HCT116 (cell line): ENCODE results near the gene ZGPAT. TPM values are rescaled to one million over a fixed set of nuclear protein-coding genes. Genes with fewer than 3 reads are reported as not detected.

ENCODE experiments used
- ATAC-seq: fragments of 200-7000 bp; cut with Tn5 transposase; 2 replicates; pipeline ENCODE4 v1.9.1; 2020; ENCODE audit warnings: mild to moderate bottlenecking, moderate library complexity
- BruUV-seq: library from RNA; stranded (reverse); fragments of 400-500 nt; replicated peaks from 2 replicates; lab custom pipeline; 2021; lab: Mats Ljungman, UMichigan
- CTCF ChIA-PET: fragments of 300-600 bp; sonication (Branson Sonifier 250); formaldehyde crosslinking; loops from one replicate; lab custom pipeline; 2021; ENCODE audit warnings: antibody characterized with exemption; lab: Charles Lee
- POLR2A ChIA-PET: fragments of 300-600, 350-600 bp; sonication (Branson Sonifier 250); formaldehyde crosslinking; loops from one replicate; lab custom pipeline; 2021; ENCODE audit warnings: antibody characterized with exemption; lab: Charles Lee
- RAD21 ChIA-PET, 2 experiments: fragments of 300-600 bp; sonication (Branson Sonifier 250); formaldehyde crosslinking; loops; one replicate each; lab custom pipeline; 2023; ENCODE audit warnings: low total read pairs in 2 of 2; ENCODE audit not compliant: uncharacterized antibody in 2 of 2, unreplicated experiment in 2 of 2, low non-redundant PET in 1 of 2; lab: Charles Lee
- DNase-seq: peaks from one replicate; pipeline ENCODE4 v3.0.0-alpha.2; 2010; ENCODE audit warnings: low read depth, low spot score
- H2AFZ ChIP-seq: fragments of 200-600 bp; shearing (Covaris generic), sonication (generic); 2 replicates; pipeline ENCODE4 v1.6.1; 2017; ENCODE audit warnings: low read depth, mixed run types, mixed read lengths, antibody characterized with exemption, low read length; ENCODE audit not compliant: poor library complexity, severe bottlenecking
- H3K27ac ChIP-seq: 2 replicates; pipeline ENCODE4 v1.5.1; 2012; ENCODE audit warnings: low read depth, low read length
- H3K27me3 ChIP-seq: fragments of 200-600 bp; sonication (generic); 2 replicates; pipeline ENCODE4 v1.6.1; 2016; ENCODE audit warnings: mixed run types, low read length, mixed read lengths; ENCODE audit not compliant: insufficient read depth
- H3K36me3 ChIP-seq, 2 experiments: fragments of 200-500 bp in 1 of 2; fragments of 200-600 bp in 1 of 2; sonication (Bioruptor generic) in 1 of 2; sonication (generic) in 1 of 2; 2 replicates each; pipeline versions ENCODE4 v1.5.1 to v1.6.1; 2014 to 2016; ENCODE audit warnings: low read length in 2 of 2, inconsistent platforms in 1 of 2, mixed read lengths in 1 of 2, mixed run types in 1 of 2; ENCODE audit not compliant: insufficient read depth in 2 of 2, control insufficient read depth in 1 of 2
- H3K4me1 ChIP-seq, 2 experiments: fragments of 200-600 bp in 1 of 2; sonication (generic) in 1 of 2; 2 replicates each; pipeline versions ENCODE4 v1.5.1 to v1.6.1; 2012 to 2017; ENCODE audit warnings: low read length in 2 of 2, inconsistent platforms in 1 of 2, mild to moderate bottlenecking in 1 of 2, mixed read lengths in 1 of 2, mixed run types in 1 of 2, moderate library complexity in 1 of 2; ENCODE audit not compliant: insufficient read depth in 2 of 2, control insufficient read depth in 1 of 2
- H3K4me2 ChIP-seq: fragments of 200-600 bp; sonication (generic); 2 replicates; pipeline ENCODE4 v1.6.1; 2017; ENCODE audit warnings: mixed run types, low read length, mixed read lengths
- H3K4me3 ChIP-seq, 2 experiments: fragments of 200-600 bp in 1 of 2; sonication (generic) in 1 of 2; replicated peaks in 1 of 2; 2 replicates each; pipeline ENCODE4 v1.5.1; 2011 to 2016; ENCODE audit warnings: low read length in 2 of 2, control low read depth in 1 of 2, low read depth in 1 of 2, mild to moderate bottlenecking in 1 of 2, mixed read lengths in 1 of 2, mixed run types in 1 of 2
- H3K79me2 ChIP-seq: fragments of 200-600 bp; sonication (generic); 2 replicates; pipeline ENCODE4 v1.6.1; 2017; ENCODE audit warnings: mild to moderate bottlenecking, mixed run types, low read length, moderate library complexity, mixed read lengths; ENCODE audit not compliant: insufficient read depth
- H3K9ac ChIP-seq: fragments of 200-600 bp; sonication (generic); 2 replicates; pipeline ENCODE4 v1.6.1; 2016; ENCODE audit warnings: low read length, mixed read lengths
- H3K9me2 ChIP-seq: fragments of 200-600 bp; sonication (generic), shearing (Covaris generic); 2 replicates; pipeline ENCODE4 v1.6.1; 2017; ENCODE audit warnings: mixed run types, mild to moderate bottlenecking, moderate library complexity; ENCODE audit not compliant: insufficient read depth
- H3K9me3 ChIP-seq, 2 experiments: fragments of 200-500 bp in 1 of 2; fragments of 200-600 bp in 1 of 2; sonication (Bioruptor generic) in 1 of 2; sonication (generic) in 1 of 2; 2 replicates each; pipeline ENCODE4 v1.6.1; 2014 to 2017; ENCODE audit warnings: low read length in 2 of 2, mixed read lengths in 2 of 2, inconsistent platforms in 1 of 2, low read depth in 1 of 2, mild to moderate bottlenecking in 1 of 2, mixed run types in 1 of 2, moderate library complexity in 1 of 2; ENCODE audit not compliant: control insufficient read depth in 1 of 2, insufficient read depth in 1 of 2
- H4K20me1 ChIP-seq: fragments of 200-600 bp; sonication (generic), shearing (Covaris generic); 2 replicates; pipeline ENCODE4 v1.6.1; 2017; ENCODE audit warnings: mixed run types, mild to moderate bottlenecking, moderate library complexity; ENCODE audit not compliant: insufficient read depth
- CTCF ChIP-seq, 3 experiments: fragments of 200-600 bp in 1 of 3; sonication (generic) in 1 of 3; IDR thresholded peaks in 2 of 3; conservative IDR thresholded peaks in 1 of 3; 2 replicates each; pipeline ENCODE4 v1.5.1; 2012 to 2017; ENCODE audit warnings: low read depth in 2 of 3, low read length in 2 of 3, antibody characterized with exemption in 1 of 3, borderline replicate concordance in 1 of 3, control low read depth in 1 of 3, mild to moderate bottlenecking in 1 of 3, mixed read lengths in 1 of 3, mixed run types in 1 of 3, moderate library complexity in 1 of 3; ENCODE audit not compliant: insufficient read depth in 1 of 3
- EGR1 ChIP-seq: IDR thresholded peaks from 2 replicates; pipeline ENCODE4 v1.6.1; 2012; ENCODE audit warnings: low read depth
- FOSL1 ChIP-seq: IDR thresholded peaks from 2 replicates; pipeline ENCODE4 v1.6.1; 2012; ENCODE audit warnings: low read depth
- JUND ChIP-seq: IDR thresholded peaks from 2 replicates; pipeline ENCODE4 v1.6.1; 2012
- POLR2A ChIP-seq: IDR thresholded peaks from 2 replicates; pipeline ENCODE4 v1.7.0; 2011; ENCODE audit warnings: borderline replicate concordance; ENCODE audit not compliant: insufficient read depth, insufficient read length; ENCODE audit errors: extremely low read depth
- POLR2AphosphoS5 ChIP-seq: IDR thresholded peaks from 2 replicates; pipeline ENCODE4 v1.6.1; 2011; ENCODE audit warnings: mild to moderate bottlenecking, low read depth, low read length, moderate library complexity
- RAD21 ChIP-seq: IDR thresholded peaks from 2 replicates; pipeline ENCODE4 v1.6.1; 2012; ENCODE audit warnings: low read depth, mild to moderate bottlenecking
- TCF7L2 ChIP-seq: IDR thresholded peaks from 2 replicates; pipeline ENCODE4 v1.7.0; 2011; ENCODE audit warnings: borderline replicate concordance, inconsistent platforms; ENCODE audit not compliant: insufficient read depth, insufficient read length; ENCODE audit errors: extremely low read depth
- YY1 ChIP-seq: IDR thresholded peaks from 2 replicates; pipeline ENCODE4 v1.6.1; 2011; ENCODE audit warnings: low read length, low read depth, moderate library complexity, mild to moderate bottlenecking; ENCODE audit not compliant: insufficient replicate concordance; ENCODE audit errors: extremely low read depth
- ZNF274 ChIP-seq: fragments of 200-500 bp; sonication (Bioruptor generic); IDR thresholded peaks from 2 replicates; pipeline ENCODE4 v1.6.1; 2014; ENCODE audit warnings: mild to moderate bottlenecking, low read depth, low read length, inconsistent platforms
- intact Hi-C: fragments of 100-400 bp; cut with micrococcal nuclease; formaldehyde crosslinking; loops from 2 replicates; pipeline ENCODE4 v1.10.0; 2022
- total RNA-seq: library from RNA; stranded (reverse); gene quantifications from one replicate; pipeline ENCODE4 v1.2.1, GENCODE V29; 2021; ENCODE audit not compliant: unreplicated experiment
- TF ChIP-seq, protein P1 (sequence below): IDR thresholded peaks from 2 replicates; pipeline ENCODE4 v1.6.1; 2011; ENCODE audit warnings: mild to moderate bottlenecking, low read length, moderate library complexity; ENCODE audit not compliant: insufficient replicate concordance; ENCODE audit errors: extremely low read depth

Gene ZGPAT
- total RNA-seq, 1 experiment from 2014 or later: 30.6 TPM

- Histone ChIP-seq H3K9me3 (no peaks in the 10 kb centered on the region), H3K27ac (peak overlapping the region; percentile 100), H3K9ac (peak overlapping the region; percentile 69), H2AFZ (no peak overlapping the region), H3K4me1 (peaks cover 59 to 71% of the 10 kb centered on the region in 2 experiments)
- intact Hi-C loops: loop anchor here (1.0 to 5.0 kb wide), 5 partner anchors 14 to 145 kb away; partner anchors contain the start of genes GMEB2, PTK6, RTEL1 and STMN3
- BruUV-seq: no TSS peak
- CTCF ChIA-PET: interaction anchor here (0.5 to 1.2 kb wide), 3 partner anchors 41 to 144 kb away, joined by 3 read pairs; no protein-coding TSS in a partner anchor
- POLR2A ChIA-PET: interaction anchor here (0.6 to 2.4 kb wide), 14 partner anchors 9 to 109 kb away, joined by 3 to 28 read pairs (median 5); partner anchors contain the start of genes ARFRP1, GMEB2, HELZ2 and RTEL1
- DNase-seq: peak; percentile 97
- TF ChIP-seq YY1 (peak; percentile 70), POLR2AphosphoS5 (peak; percentile 86), POLR2A (peak; percentile 49), FOSL1 (no peak), TCF7L2 (peak; percentile 89), RAD21 (no peak), CTCF (IDR thresholded peaks at IDR 0.05 in 2 of 3, conservative IDR thresholded peaks at IDR 0.05 in 1 of 3; ENCODE audit: borderline replicate concordance in 1 of 3, insufficient read depth in 1 of 3, low read depth in 2 of 3, low read length in 2 of 3) (no peak), EGR1 (no peak), JUND (no peak), ZNF274 (no peak)
- TF ChIP-seq, protein P1, sequence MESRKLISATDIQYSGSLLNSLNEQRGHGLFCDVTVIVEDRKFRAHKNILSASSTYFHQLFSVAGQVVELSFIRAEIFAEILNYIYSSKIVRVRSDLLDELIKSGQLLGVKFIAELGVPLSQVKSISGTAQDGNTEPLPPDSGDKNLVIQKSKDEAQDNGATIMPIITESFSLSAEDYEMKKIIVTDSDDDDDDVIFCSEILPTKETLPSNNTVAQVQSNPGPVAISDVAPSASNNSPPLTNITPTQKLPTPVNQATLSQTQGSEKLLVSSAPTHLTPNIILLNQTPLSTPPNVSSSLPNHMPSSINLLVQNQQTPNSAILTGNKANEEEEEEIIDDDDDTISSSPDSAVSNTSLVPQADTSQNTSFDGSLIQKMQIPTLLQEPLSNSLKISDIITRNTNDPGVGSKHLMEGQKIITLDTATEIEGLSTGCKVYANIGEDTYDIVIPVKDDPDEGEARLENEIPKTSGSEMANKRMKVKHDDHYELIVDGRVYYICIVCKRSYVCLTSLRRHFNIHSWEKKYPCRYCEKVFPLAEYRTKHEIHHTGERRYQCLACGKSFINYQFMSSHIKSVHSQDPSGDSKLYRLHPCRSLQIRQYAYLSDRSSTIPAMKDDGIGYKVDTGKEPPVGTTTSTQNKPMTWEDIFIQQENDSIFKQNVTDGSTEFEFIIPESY: peak; percentile 69
- TF ChIP-seq, all 23 proteins: peak for 5
- Histone ChIP-seq H3K4me2 (peak overlapping the region; percentile 83), H3K36me3 (peaks cover 0 to 10% of the 10 kb centered on the region in 2 experiments; a peak in 1 of 4 replicates), H3K9me2 (no peaks in the 10 kb centered on the region), H4K20me1 (no peaks in the 10 kb centered on the region), H3K27me3 (no peaks in the 10 kb centered on the region), H3K79me2 (peaks cover 30% of the 10 kb centered on the region), H3K4me3 (peak overlapping the region; percentile 24 to 51)
- RAD21 ChIA-PET: interaction anchor here (0.5 to 1.8 kb wide), 7 partner anchors 16 to 55 kb away, joined by 3 to 14 read pairs (median 4); partner anchors contain the start of gene RTEL1 (in 2 of the 2)
- ATAC-seq: peak; percentile 91
Measured at GRCh38 chr20:63682384-63683139, 25.3 kb upstream of the ZGPAT start.
